ENCODE results near the gene AGAP5.
"Not testable (repeated sequence)": the region's sequence is repeated elsewhere in the genome, so short reads cannot be mapped to it uniquely, and the experiment has no call there.

DNA sequence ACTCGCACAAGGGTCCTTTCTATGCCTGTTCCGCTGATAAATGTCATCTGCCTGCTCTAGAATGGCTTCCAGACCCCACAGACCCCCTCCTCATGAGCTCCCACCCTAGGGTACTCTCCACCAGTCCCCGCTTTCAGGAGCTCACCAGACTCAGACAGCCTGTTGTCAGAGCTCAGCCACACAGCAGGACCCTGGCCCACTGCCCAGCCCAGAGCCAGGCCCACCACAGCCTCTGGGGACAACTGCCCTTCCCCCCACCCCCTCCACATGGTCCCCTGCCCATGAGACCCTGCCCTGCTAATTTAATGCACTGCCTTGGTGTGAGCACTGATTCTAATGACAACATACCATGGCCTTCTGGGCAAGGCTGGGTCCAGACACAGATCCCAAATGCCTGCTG, 32.3 kb downstream of the AGAP5 start:
- not testable (repeated sequence) for TF ChIP-seq CTCF, POLR2A (IDR thresholded peaks at IDR 0.05)

Measured in heart left ventricle (tissue), 13 donors.